ENCODE measurements around the gene ATG2B. TPM values are rescaled to one million over a fixed set of nuclear protein-coding genes. Genes with fewer than 3 reads are reported as not detected.

Gene ATG2B
- total and polyA plus RNA-seq, 9 of the 15 experiments (the other 6 are each of a cell fraction or from before 2014, with no cell fraction given), result 0.83 to 12.9 (median 8.7) TPM

DNA sequence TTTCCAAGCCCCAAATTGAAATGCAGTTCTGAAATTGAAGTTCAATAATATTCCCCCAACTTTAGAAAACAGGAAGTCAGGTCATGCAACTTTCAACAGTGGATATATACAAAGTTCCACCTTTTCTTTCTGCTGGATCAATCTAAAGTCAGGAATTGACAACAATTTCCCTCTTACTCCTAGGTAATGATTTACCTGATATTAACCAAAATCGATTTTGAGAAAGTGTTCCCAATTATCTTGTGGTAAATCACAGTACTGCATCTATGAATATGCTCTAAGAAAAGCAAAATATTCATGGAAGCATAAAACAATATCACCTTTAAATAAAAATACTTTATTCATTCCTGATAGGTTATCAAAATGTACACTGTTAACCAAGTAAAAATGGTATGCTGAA is 78.7 kb downstream of the ATG2B start:
- Histone ChIP-seq H3K4me1 (replicated peaks in 1 of 2; ENCODE audit: control insufficient read depth in 2 of 2, insufficient read depth in 2 of 2, low read length in 2 of 2) (no peaks in the 10 kb centered on the region), H3K9ac (ENCODE audit: insufficient read depth in 1 of 2, low read depth in 2 of 2, low read length in 2 of 2) (no peak overlapping the region), H3K4me3 (no peak overlapping the region), H3K9me3 (replicated peaks; ENCODE audit: control insufficient read depth, insufficient read depth, low read depth, low read length) (no peaks in the 10 kb centered on the region), H2AFZ (ENCODE audit: low read depth, low read length) (no peak overlapping the region), H4K20me1 (replicated peaks; ENCODE audit: control insufficient read depth, insufficient read depth, low read length) (no peaks in the 10 kb centered on the region), H3K27me3 (ENCODE audit: control insufficient read depth in 2 of 2, insufficient read depth in 2 of 2, low read length in 2 of 2) (no peaks in the 10 kb centered on the region), H3K79me2 (ENCODE audit: control insufficient read depth, insufficient read depth, low read length) (no peaks in the 10 kb centered on the region), H3K36me3 (ENCODE audit: control insufficient read depth, insufficient read depth, low read length) (peaks cover 10% of the 10 kb centered on the region; the same call in 2 of the 3 replicates), H3K9me1 (ENCODE audit: control insufficient read depth, insufficient read depth, low read length) (no peaks in the 10 kb centered on the region), H3K27ac (ENCODE audit: extremely low read depth, low read depth, low read length) (no peak overlapping the region), H3K4me2 (ENCODE audit: insufficient read depth, low read length) (no peak overlapping the region)
- ChIA-PET CTCF (ENCODE audit: low intra/inter-chr PET ratio) (no interaction called here), POLR2A (no interaction called here)
- DNase-seq (ENCODE audit: extremely low read depth in 1 of 4, low spot score in 3 of 4) (no peak), FAIRE-seq (no peak), ATAC-seq (no peak)
- TF ChIP-seq L3MBTL2 (IDR thresholded peaks at IDR 0.05), result no peak
- no peak for TF ChIP-seq NCOA4 (IDR thresholded peaks at IDR 0.05; ENCODE audit: partially characterized antibody)
- TF ChIP-seq, protein P1, sequence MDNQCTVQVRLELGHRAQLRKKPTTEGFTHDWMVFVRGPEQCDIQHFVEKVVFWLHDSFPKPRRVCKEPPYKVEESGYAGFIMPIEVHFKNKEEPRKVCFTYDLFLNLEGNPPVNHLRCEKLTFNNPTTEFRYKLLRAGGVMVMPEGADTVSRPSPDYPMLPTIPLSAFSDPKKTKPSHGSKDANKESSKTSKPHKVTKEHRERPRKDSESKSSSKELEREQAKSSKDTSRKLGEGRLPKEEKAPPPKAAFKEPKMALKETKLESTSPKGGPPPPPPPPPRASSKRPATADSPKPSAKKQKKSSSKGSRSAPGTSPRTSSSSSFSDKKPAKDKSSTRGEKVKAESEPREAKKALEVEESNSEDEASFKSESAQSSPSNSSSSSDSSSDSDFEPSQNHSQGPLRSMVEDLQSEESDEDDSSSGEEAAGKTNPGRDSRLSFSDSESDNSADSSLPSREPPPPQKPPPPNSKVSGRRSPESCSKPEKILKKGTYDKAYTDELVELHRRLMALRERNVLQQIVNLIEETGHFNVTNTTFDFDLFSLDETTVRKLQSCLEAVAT (IDR thresholded peaks at IDR 0.05), result no peak
- no peak for TF ChIP-seq CREBBP (IDR thresholded peaks at IDR 0.05; ENCODE audit: low read depth, low read length)
- TF ChIP-seq NFATC3 (IDR thresholded peaks at IDR 0.05), result no peak
- no peak for TF ChIP-seq DIDO1 (tag; IDR thresholded peaks at IDR 0.05; ENCODE audit: low read depth)
- TF ChIP-seq NFIC (IDR thresholded peaks at IDR 0.05), result no peak
- TF ChIP-seq CBFA2T2 (conservative IDR thresholded peaks at IDR 0.05), result no peak
- TF ChIP-seq, protein P2, sequence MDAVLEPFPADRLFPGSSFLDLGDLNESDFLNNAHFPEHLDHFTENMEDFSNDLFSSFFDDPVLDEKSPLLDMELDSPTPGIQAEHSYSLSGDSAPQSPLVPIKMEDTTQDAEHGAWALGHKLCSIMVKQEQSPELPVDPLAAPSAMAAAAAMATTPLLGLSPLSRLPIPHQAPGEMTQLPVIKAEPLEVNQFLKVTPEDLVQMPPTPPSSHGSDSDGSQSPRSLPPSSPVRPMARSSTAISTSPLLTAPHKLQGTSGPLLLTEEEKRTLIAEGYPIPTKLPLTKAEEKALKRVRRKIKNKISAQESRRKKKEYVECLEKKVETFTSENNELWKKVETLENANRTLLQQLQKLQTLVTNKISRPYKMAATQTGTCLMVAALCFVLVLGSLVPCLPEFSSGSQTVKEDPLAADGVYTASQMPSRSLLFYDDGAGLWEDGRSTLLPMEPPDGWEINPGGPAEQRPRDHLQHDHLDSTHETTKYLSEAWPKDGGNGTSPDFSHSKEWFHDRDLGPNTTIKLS (IDR thresholded peaks at IDR 0.05; ENCODE audit: borderline replicate concordance, low read depth), result no peak
- no TSS peak for BruUV-seq (replicated peaks)
- intact Hi-C loops (cut with micrococcal nuclease) (no loop called here), in situ Hi-C loops (cut with MboI) (no loop called here)
- WGBS (ENCODE audit: insufficient coverage, low coverage, missing lambda C conversion rate), result 22% methylated on average over 1 of the region's 1 CpG
